Neural cell (in vitro differentiated cells): Measurements from ENCODE around the gene INPP5A. TPM values are rescaled to one million over a fixed set of nuclear protein-coding genes. Genes with fewer than 3 reads are reported as not detected.
"Not testable (repeated sequence)": the region's sequence is repeated elsewhere in the genome, so short reads cannot be mapped to it uniquely, and the experiment has no call there.

Source experiments
- H2AFZ ChIP-seq: fragments of 200-600, 300-800 bp; sonication (generic), shearing (Covaris generic); 2 replicates; pipeline ENCODE4 v1.6.0; 2014; ENCODE audit warnings: low read depth, mild to moderate bottlenecking, antibody characterized with exemption, low read length, moderate library complexity
- H3F3A ChIP-seq: fragments of 200-600 bp; shearing (Covaris generic); 2 replicates; pipeline ENCODE4 v1.6.1; 2016; ENCODE audit warnings: mild to moderate bottlenecking, moderate library complexity, mixed read lengths, antibody characterized with exemption, low read length; ENCODE audit not compliant: insufficient read depth, poor library complexity, severe bottlenecking
- H3K27ac ChIP-seq: fragments of 200-600, 300-800 bp; sonication (generic), shearing (Covaris generic); 2 replicates; pipeline ENCODE4 v1.5.1; 2014; ENCODE audit warnings: mild to moderate bottlenecking, low read length, moderate library complexity
- H3K27me3 ChIP-seq: fragments of 300-800, 200-600 bp; sonication (generic), shearing (Covaris generic); 2 replicates; pipeline ENCODE4 v1.6.0; 2014; ENCODE audit warnings: mild to moderate bottlenecking, low read depth, low read length, moderate library complexity; ENCODE audit not compliant: insufficient read depth
- H3K36me3 ChIP-seq: fragments of 300-800, 200-600 bp; sonication (generic), shearing (Covaris generic); 2 replicates; pipeline ENCODE4 v1.5.1; 2014; ENCODE audit warnings: mild to moderate bottlenecking, antibody characterized with exemption, low read length, moderate library complexity; ENCODE audit not compliant: insufficient read depth
- H3K4me2 ChIP-seq: fragments of 300-800, 200-600 bp; sonication (generic), shearing (Covaris generic); 2 replicates; pipeline ENCODE4 v1.6.0; 2014; ENCODE audit warnings: mild to moderate bottlenecking, low read length
- H3K4me3 ChIP-seq: fragments of 300-800, 200-600 bp; sonication (generic), shearing (Covaris generic); 2 replicates; pipeline ENCODE4 v1.5.1; 2014; ENCODE audit warnings: mild to moderate bottlenecking, low read length, moderate library complexity
- H3K79me2 ChIP-seq: fragments of 200-600 bp; shearing (Covaris generic); replicated peaks from 2 replicates; pipeline ENCODE4 v1.6.0; 2014; ENCODE audit warnings: mild to moderate bottlenecking, low read length, moderate library complexity; ENCODE audit not compliant: insufficient read depth
- H3K9ac ChIP-seq: fragments of 300-800, 200-600 bp; sonication (generic), shearing (Covaris generic); 2 replicates; pipeline ENCODE4 v1.6.1; 2016; ENCODE audit warnings: mild to moderate bottlenecking, low read length, mixed read lengths
- H3K9me2 ChIP-seq: fragments of 200-600 bp; shearing (Covaris generic); 2 replicates; pipeline ENCODE4 v1.6.1; 2016; ENCODE audit warnings: mild to moderate bottlenecking, low read length, mixed read lengths; ENCODE audit not compliant: insufficient read depth
- H3K9me3 ChIP-seq: fragments of 200-600, 300-800 bp; sonication (generic), shearing (Covaris generic); 2 replicates; pipeline ENCODE4 v1.6.1; 2016; ENCODE audit warnings: mild to moderate bottlenecking, mixed run types, low read length, moderate library complexity, mixed read lengths
- H4K20me1 ChIP-seq: fragments of 200-600 bp; shearing (Covaris generic); 2 replicates; pipeline ENCODE4 v1.6.1; 2016; ENCODE audit warnings: mild to moderate bottlenecking, mixed run types; ENCODE audit not compliant: insufficient read depth
- EP300 ChIP-seq: fragments of 450-650 bp; conservative IDR thresholded peaks from 2 replicates; pipeline ENCODE4 v1.6.1; 2014; ENCODE audit warnings: antibody characterized with exemption, mild to moderate bottlenecking, moderate library complexity; ENCODE audit not compliant: poor library complexity, severe bottlenecking
- EZH2 ChIP-seq: fragments of 200-600, 300-800 bp; shearing (Covaris generic), sonication (generic); IDR thresholded peaks from 2 replicates; pipeline ENCODE4 v1.6.1; 2014; ENCODE audit warnings: antibody characterized with exemption, low read length, borderline replicate concordance, mild to moderate bottlenecking; ENCODE audit not compliant: insufficient read depth, poor library complexity, severe bottlenecking
- MXI1 ChIP-seq: fragments of 450-650 bp; conservative IDR thresholded peaks from 2 replicates; pipeline ENCODE4 v1.6.1; 2014; ENCODE audit warnings: antibody characterized with exemption, mild to moderate bottlenecking; ENCODE audit not compliant: poor library complexity, severe bottlenecking
- POLR2AphosphoS5 ChIP-seq: IDR thresholded peaks from 2 replicates; pipeline ENCODE4 v1.6.1; 2012
- RAD21 ChIP-seq: fragments of 450-650 bp; conservative IDR thresholded peaks from 2 replicates; pipeline ENCODE4 v1.6.1; 2014; ENCODE audit warnings: antibody characterized with exemption, mild to moderate bottlenecking, moderate library complexity
- SMC3 ChIP-seq: fragments of 450-650 bp; conservative IDR thresholded peaks from 2 replicates; pipeline ENCODE4 v1.6.1; 2014; ENCODE audit warnings: antibody characterized with exemption, mild to moderate bottlenecking, moderate library complexity; ENCODE audit not compliant: poor library complexity
- TAF1 ChIP-seq: IDR thresholded peaks from 2 replicates; pipeline ENCODE4 v1.6.1; 2012; ENCODE audit warnings: low read depth
- polyA plus RNA-seq: library from polyadenylated mRNA; depleted of rRNA; stranded (reverse); fragments of >200 nt; gene quantifications from 2 replicates; pipeline ENCODE4 v1.2.3, GENCODE V29; 2014
- TF ChIP-seq, protein P1 (sequence below): IDR thresholded peaks from 2 replicates; pipeline ENCODE4 v1.6.1; 2012; ENCODE audit warnings: borderline replicate concordance
- TF ChIP-seq, protein P2 (sequence below): fragments of 450-650 bp; IDR thresholded peaks from 2 replicates; pipeline ENCODE4 v1.5.1; 2014; ENCODE audit warnings: antibody characterized with exemption, mild to moderate bottlenecking, moderate library complexity; ENCODE audit not compliant: poor library complexity, severe bottlenecking

The INPP5A gene
- polyA plus RNA-seq, 1 donor from 2014 or later: 48.8 TPM

DNA sequence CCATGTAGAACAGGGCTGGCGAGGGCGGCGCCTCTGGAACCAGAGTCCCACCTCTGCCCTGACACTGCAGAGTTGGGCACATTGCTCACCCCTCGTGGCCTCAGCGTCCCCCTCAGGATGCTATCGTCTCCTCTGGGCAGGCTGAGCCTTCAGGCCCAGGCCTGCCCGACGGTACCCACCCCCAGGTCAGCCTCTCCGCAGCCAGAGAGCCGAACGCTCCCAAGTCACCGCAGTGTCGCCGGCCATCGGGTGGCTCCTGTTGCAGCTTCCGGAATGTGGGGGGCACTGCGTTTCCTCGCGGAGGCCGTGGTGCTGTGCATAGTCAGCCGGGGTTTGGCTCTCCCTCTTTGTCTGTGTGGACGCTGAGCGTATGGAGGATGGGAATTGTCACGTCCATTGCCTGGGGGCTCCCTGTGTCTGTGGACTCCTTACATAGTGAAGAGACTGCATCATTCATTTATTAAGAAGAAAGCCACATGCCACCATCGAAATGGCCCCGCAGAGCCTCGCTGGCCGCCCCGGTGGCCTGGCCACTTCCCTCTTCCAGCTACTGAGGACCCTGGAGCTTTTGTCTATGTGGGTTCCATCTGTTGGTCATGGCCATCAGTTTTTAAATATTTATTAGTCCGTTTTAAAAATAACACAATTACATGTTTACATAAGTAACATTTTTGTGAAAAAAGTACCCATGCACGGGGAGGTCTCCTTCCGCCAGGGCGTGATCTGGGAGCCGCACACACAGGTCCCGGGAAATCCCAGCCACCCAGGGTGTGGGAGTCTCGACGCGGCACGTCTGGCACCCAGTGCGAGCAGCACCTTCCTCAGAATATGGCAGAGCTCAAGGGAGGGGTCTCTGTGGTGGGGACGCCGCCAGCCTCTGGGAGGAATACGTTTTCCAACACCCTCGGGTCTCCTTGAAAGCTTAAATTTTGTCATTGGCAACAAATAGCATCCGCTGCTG, 232.8 kb downstream of the INPP5A start:
- Histone ChIP-seq H3K27me3 (no peaks in the 10 kb centered on the region), H3K4me3 (no peak overlapping the region), H4K20me1 (no peaks in the 10 kb centered on the region), H3K9me3 (peaks cover 13% of the 10 kb centered on the region), H3K79me2 (no peaks in the 10 kb centered on the region), H3F3A (no peaks in the 10 kb centered on the region), H3K36me3 (no peaks in the 10 kb centered on the region), H3K9ac (no peak overlapping the region), H3K27ac (no peak overlapping the region), H3K9me2 (no peaks in the 10 kb centered on the region), H2AFZ (no peak overlapping the region), H3K4me2 (no peak overlapping the region)
- TF ChIP-seq, protein P1, sequence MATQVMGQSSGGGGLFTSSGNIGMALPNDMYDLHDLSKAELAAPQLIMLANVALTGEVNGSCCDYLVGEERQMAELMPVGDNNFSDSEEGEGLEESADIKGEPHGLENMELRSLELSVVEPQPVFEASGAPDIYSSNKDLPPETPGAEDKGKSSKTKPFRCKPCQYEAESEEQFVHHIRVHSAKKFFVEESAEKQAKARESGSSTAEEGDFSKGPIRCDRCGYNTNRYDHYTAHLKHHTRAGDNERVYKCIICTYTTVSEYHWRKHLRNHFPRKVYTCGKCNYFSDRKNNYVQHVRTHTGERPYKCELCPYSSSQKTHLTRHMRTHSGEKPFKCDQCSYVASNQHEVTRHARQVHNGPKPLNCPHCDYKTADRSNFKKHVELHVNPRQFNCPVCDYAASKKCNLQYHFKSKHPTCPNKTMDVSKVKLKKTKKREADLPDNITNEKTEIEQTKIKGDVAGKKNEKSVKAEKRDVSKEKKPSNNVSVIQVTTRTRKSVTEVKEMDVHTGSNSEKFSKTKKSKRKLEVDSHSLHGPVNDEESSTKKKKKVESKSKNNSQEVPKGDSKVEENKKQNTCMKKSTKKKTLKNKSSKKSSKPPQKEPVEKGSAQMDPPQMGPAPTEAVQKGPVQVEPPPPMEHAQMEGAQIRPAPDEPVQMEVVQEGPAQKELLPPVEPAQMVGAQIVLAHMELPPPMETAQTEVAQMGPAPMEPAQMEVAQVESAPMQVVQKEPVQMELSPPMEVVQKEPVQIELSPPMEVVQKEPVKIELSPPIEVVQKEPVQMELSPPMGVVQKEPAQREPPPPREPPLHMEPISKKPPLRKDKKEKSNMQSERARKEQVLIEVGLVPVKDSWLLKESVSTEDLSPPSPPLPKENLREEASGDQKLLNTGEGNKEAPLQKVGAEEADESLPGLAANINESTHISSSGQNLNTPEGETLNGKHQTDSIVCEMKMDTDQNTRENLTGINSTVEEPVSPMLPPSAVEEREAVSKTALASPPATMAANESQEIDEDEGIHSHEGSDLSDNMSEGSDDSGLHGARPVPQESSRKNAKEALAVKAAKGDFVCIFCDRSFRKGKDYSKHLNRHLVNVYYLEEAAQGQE: no peak

DNA sequence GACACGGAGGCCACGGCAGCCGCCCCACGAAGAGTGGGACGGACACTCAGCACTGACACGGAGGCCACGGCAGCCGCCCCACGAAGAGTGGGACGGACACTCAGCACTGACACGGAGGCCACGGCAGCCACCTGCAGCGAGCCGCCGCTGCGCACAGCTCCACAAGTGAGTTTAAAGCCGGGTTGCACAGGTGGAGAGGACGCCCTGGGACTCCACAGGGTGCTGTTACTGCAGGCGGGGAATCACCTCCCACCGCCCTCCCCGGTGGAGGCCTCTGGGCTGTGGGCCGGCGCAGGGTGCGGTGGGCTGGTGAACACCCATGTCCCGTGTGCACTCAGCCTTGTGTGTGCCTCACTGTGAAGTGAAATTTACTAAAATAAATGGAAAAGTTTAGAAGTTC, 235.2 kb downstream of the INPP5A start:
- H3F3A ChIP-seq, H3K9me2 ChIP-seq, H3K36me3 ChIP-seq, H3K27ac ChIP-seq, H3K4me3 ChIP-seq, H3K9ac ChIP-seq, H3K4me2 ChIP-seq, H4K20me1 ChIP-seq, H3K79me2 ChIP-seq, H3K27me3 ChIP-seq, H2AFZ ChIP-seq: not testable (repeated sequence)
- H3K9me3 ChIP-seq: peaks cover 13% of the 10 kb centered on the region

DNA sequence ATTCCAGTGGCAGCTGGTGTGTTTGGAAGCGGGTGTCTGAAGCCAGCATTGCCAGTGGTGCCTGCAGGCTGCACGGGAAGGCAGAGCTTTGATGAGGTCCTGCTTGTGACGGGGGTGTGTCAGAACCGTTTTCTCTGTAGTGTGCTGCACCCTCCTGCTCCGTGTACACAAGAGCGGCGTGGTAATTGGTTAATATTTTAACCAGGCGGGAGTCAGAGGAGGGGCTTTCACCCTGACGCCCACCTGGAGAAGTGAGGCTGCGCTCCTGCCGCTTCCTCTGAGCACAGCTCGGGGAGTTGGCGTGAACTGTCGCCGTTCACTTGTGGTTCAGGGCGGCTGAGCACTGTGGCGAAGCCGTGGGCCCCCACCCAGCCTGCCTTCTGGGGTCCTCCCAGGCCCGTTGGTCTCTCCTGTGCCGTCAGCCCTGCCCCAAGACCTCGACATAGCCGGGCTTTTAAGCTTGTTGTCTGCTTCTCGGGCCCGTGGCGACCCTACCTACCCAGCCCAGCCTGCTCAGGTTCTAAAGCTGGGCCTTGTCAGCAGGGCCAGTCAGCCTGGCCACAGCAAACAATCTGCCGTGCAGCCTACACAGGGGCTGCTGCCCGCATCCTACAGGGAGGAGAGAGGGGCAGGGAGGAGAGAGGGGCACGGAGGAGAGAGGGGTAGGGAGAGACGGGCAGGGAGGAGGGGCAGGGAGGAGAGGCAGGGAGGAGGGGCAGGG, 236.8 kb downstream of the INPP5A start:
- H3K79me2 ChIP-seq: no peaks in the 10 kb centered on the region
- no peak overlapping the region for H3K4me3 ChIP-seq
- H3K9ac ChIP-seq: no peak overlapping the region
- no peaks in the 10 kb centered on the region for H3K9me3 ChIP-seq
- no peaks in the 10 kb centered on the region for H3F3A ChIP-seq
- H3K9me2 ChIP-seq: no peaks in the 10 kb centered on the region
- H3K27ac ChIP-seq: no peak overlapping the region
- H2AFZ ChIP-seq: no peak overlapping the region
- TF ChIP-seq, protein P2, sequence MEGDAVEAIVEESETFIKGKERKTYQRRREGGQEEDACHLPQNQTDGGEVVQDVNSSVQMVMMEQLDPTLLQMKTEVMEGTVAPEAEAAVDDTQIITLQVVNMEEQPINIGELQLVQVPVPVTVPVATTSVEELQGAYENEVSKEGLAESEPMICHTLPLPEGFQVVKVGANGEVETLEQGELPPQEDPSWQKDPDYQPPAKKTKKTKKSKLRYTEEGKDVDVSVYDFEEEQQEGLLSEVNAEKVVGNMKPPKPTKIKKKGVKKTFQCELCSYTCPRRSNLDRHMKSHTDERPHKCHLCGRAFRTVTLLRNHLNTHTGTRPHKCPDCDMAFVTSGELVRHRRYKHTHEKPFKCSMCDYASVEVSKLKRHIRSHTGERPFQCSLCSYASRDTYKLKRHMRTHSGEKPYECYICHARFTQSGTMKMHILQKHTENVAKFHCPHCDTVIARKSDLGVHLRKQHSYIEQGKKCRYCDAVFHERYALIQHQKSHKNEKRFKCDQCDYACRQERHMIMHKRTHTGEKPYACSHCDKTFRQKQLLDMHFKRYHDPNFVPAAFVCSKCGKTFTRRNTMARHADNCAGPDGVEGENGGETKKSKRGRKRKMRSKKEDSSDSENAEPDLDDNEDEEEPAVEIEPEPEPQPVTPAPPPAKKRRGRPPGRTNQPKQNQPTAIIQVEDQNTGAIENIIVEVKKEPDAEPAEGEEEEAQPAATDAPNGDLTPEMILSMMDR: no peak
- TF ChIP-seq, protein P1: no peak
- TF ChIP-seq EP300 (no peak), EZH2 (no peak), MXI1 (no peak), POLR2AphosphoS5 (no peak), SMC3 (no peak), RAD21 (no peak), TAF1 (no peak)
- H3K4me2 ChIP-seq: no peak overlapping the region
- H3K27me3 ChIP-seq: no peaks in the 10 kb centered on the region
- H3K36me3 ChIP-seq: no peaks in the 10 kb centered on the region
- H4K20me1 ChIP-seq: no peaks in the 10 kb centered on the region
